Thyroid gland (tissue), 4 donors: ENCODE measurements around the gene NT5C1A.

Experiments used
- CTCF ChIP-seq, 6 experiments: fragments of 200-600 bp in 3 of 6; fragments of 450-650 bp in 3 of 6; sonication (generic) in 3 of 6; IDR thresholded peaks; one replicate each; pipeline ENCODE4 v1.5.1; 2016 to 2019; ENCODE audit warnings: antibody characterized with exemption in 6 of 6, mild to moderate bottlenecking in 2 of 6, inconsistent platforms in 1 of 6, moderate library complexity in 1 of 6
- POLR2A ChIP-seq, 2 donors: fragments of 450-650 bp; IDR thresholded peaks; one replicate each; pipeline ENCODE4 v1.6.1; 2017; ENCODE audit warnings: antibody characterized with exemption in 2 of 2, mild to moderate bottlenecking in 2 of 2, moderate library complexity in 1 of 2

- TF ChIP-seq CTCF (IDR thresholded peaks at IDR 0.05) = no peak
- TF ChIP-seq POLR2A (IDR thresholded peaks at IDR 0.05) = no peak
Measured at GRCh38 chr1:39717809-39718208, 45.9 kb upstream of the NT5C1A start.
